GM20000 (cell line): ENCODE measurements around the gene PPP2R5E.

ENCODE experiments used
- DNase-seq: peaks from one replicate; pipeline ENCODE4 v3.0.0; 2012; ENCODE audit warnings: low spot score
- CTCF ChIP-seq: IDR thresholded peaks from 2 replicates; pipeline ENCODE4 v1.5.1; 2012; ENCODE audit warnings: mild to moderate bottlenecking, control low read depth; ENCODE audit errors: extremely low read depth, missing control alignments

Gene PPP2R5E

GRCh38 chr14:63562405-63562804, 19.2 kb upstream of the PPP2R5E start:
- no peak for DNase-seq
- no peak for TF ChIP-seq CTCF

DNA sequence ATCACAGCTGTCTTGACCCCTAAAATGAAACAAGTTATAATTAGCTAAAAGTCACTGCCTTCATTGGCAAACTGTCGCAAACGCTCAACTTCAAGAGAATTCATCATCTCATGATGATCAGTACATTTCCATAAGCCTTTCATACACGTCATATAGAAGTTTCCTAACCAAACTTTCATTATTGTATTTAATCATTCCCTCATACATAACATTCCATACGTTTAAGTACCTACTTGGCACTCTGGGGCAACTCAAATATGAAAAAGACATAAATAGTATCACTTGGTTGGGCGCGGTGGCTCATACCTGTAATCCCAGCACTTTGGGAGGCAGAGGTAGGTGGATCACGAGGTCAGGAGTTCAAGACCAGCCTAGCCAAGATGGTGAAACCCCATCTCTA, 12.4 kb upstream of the PPP2R5E start:
- no peak for TF ChIP-seq CTCF
- no peak for DNase-seq

DNA sequence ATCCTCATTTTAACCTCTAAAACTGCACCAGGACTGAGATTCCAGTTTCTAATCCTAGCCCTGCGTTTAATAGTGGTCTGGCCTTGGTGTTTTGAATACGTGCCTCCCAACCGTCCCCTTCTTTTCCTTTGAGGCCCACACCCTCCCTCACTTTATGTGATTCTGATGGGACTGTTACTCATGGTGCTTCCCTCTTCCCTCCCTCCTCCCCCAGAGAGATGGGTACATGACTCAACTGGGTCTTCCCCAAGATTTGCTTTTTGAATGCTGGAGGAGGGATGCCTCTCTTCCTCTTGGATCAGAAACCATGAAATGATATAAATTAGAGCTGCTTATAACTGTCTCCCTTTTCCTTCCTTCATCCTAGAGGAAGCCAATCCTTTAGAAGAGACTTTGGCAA, 8.2 kb upstream of the PPP2R5E start:
- no peak for TF ChIP-seq CTCF
- DNase-seq = no peak

DNA sequence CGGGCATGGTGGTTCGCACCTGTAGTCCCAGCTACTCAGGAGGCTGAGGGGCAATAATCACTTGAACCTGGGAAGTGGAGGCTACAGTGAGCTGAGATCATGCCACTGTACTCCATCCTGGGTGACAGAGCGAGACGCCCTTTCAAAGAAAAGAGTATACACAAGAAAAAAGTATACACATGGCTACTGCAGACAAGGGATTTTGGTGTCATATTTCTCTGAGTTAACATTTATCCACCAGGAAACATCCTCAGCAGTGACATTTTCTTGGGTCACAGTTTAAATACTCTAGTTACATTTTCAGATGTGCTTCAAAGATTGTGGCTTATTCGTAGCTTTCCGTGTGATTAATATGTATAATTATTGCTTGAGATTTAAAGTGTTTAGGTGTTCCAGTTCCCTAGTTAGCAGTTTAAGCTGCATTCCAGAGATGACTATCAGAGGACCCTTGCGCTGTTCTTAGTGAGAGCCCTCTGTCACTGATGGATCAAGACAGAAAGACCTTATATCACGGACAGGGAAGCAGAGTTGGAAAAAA, 4.7 kb upstream of the PPP2R5E start:
- no peak for DNase-seq
- no peak for TF ChIP-seq CTCF

DNA sequence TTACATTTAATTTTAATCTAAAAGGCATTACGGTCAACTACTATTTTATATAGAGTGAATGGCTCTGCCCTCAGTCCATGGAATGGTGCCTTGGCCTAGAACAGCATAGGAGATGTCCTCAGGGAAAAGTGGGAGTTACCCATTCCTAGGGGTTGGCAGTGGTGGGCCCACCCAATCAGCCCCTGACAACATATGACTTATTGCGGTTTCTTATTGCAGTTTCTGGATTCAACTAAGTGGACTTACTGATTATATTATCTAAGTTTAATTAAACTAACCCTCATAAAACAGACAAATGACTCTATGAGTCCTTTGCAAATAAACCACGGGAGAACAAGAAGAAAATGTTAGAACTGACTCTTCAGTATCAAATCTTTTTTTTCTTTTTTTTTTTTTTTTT, 2.3 kb upstream of the PPP2R5E start:
- no peak for DNase-seq
- no peak for TF ChIP-seq CTCF

DNA sequence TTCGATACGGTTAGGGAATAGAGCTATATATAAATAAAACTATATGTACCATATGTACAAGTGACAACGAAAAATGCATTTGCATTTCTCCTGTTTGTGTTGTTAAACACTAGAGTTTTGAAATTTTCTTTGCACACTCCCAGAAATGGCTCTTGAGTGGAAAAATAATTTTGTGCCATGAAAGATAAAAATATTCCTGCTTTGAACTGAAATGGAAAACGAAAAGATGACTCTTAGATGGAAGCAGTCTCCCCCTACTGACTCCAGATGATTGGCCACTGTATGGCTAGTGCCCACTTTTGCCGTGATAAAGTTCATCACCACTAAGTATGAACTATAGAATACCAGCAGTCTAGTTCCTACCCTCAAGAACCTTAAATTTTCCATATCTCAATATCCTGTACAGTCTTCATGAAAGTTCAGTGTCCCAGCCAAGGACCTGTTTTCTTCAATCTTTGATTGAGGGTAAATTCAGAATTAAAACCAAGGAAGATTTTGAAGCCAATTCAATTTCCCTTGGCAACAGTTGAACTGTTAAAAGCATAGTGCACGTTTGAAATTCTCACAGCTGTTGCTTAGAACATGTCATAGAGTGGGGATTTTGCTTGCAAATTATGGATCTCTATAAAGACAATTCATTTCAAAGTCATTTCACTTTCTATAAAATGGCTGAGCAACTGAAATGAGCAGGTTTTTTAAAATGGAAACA, 1.6 kb upstream of the PPP2R5E start:
- no peak for DNase-seq
- TF ChIP-seq CTCF = no peak

- TF ChIP-seq CTCF = no peak
- no peak for DNase-seq
Observed at GRCh38 chr14:63543826-63544406, 739 bp upstream of the PPP2R5E start.
